WTC11 (cell line): Measurements from ENCODE around the gene NHSL2. TPM values are rescaled to one million over a fixed set of nuclear protein-coding genes. Genes with fewer than 3 reads are reported as not detected.

Source experiments
- ATAC-seq: fragments of 200-7000 bp; cut with Tn5 transposase; 2 replicates; pipeline ENCODE4 v1.10.0; 2021; ENCODE audit warnings: mild to moderate bottlenecking, moderate library complexity
- CTCF ChIA-PET: fragments of 300-600 bp; sonication (Branson Sonifier 250); formaldehyde crosslinking; loops from one replicate; lab custom pipeline; 2021; ENCODE audit warnings: antibody characterized with exemption; lab: Charles Lee
- POLR2A ChIA-PET: fragments of 350-600 bp; sonication (Branson Sonifier 250); formaldehyde crosslinking; loops from one replicate; lab custom pipeline; 2021; ENCODE audit warnings: antibody characterized with exemption; lab: Charles Lee
- DNase-seq: peaks from one replicate; pipeline ENCODE4 v3.0.0; 2021; ENCODE audit warnings: low spot score
- H3K27ac Mint-ChIP-seq: 2 replicates; pipeline ENCODE4 v1.8.0; 2021; ENCODE audit warnings: mixed read lengths
- H3K27me3 Mint-ChIP-seq: 2 replicates; pipeline ENCODE4 v1.8.0; 2021; ENCODE audit warnings: low read depth, mild to moderate bottlenecking, moderate library complexity, mixed read lengths
- H3K36me3 Mint-ChIP-seq: 2 replicates; pipeline ENCODE4 v1.8.0; 2021; ENCODE audit warnings: mixed read lengths
- H3K4me1 Mint-ChIP-seq: 2 replicates; pipeline ENCODE4 v1.8.0; 2022; ENCODE audit warnings: mixed read lengths
- H3K4me3 Mint-ChIP-seq: 2 replicates; pipeline ENCODE4 v1.8.0; 2021; ENCODE audit warnings: mild to moderate bottlenecking, moderate library complexity, mixed read lengths
- H3K9me3 Mint-ChIP-seq: 2 replicates; pipeline ENCODE4 v1.8.0; 2021; ENCODE audit warnings: mixed read lengths
- CBFB ChIP-seq: sonication (generic); formaldehyde crosslinking; IDR thresholded peaks from 2 replicates; pipeline ENCODE4 v1.8.1; 2022; ENCODE audit warnings: mild to moderate bottlenecking, low read depth, missing genetic modification reagents
- CREM ChIP-seq: sonication (generic); formaldehyde crosslinking; IDR thresholded peaks from 2 replicates; pipeline ENCODE4 v1.8.1; 2022; ENCODE audit warnings: mild to moderate bottlenecking, missing genetic modification reagents, moderate library complexity
- ELF4 ChIP-seq: sonication (generic); formaldehyde crosslinking; IDR thresholded peaks from 2 replicates; pipeline ENCODE4 v1.8.1; 2022; ENCODE audit warnings: low read depth, mild to moderate bottlenecking, moderate library complexity, missing genetic modification reagents
- ESRRA ChIP-seq: sonication (generic); formaldehyde crosslinking; IDR thresholded peaks from 2 replicates; pipeline ENCODE4 v1.8.1; 2022; ENCODE audit warnings: mild to moderate bottlenecking, missing genetic modification reagents, borderline replicate concordance
- GABPB1 ChIP-seq: sonication (generic); formaldehyde crosslinking; IDR thresholded peaks from 2 replicates; pipeline ENCODE4 v1.8.1; 2023; ENCODE audit warnings: mild to moderate bottlenecking, missing genetic modification reagents
- HMGA2 ChIP-seq: fragments of 250-450 bp; sonication (Bioruptor Pico); IDR thresholded peaks from 2 replicates; pipeline ENCODE4 v1.4.0; 2021; ENCODE audit warnings: mild to moderate bottlenecking, moderate library complexity
- SMAD3 ChIP-seq: sonication (generic); formaldehyde crosslinking; IDR thresholded peaks from 2 replicates; pipeline ENCODE4 v1.8.0; 2022; ENCODE audit warnings: missing genetic modification reagents, mild to moderate bottlenecking, borderline replicate concordance
- TEAD4 ChIP-seq: sonication (generic); formaldehyde crosslinking; IDR thresholded peaks from 2 replicates; pipeline ENCODE4 v1.8.0; 2022; ENCODE audit warnings: mild to moderate bottlenecking, missing genetic modification reagents
- USF2 ChIP-seq: sonication (generic); formaldehyde crosslinking; IDR thresholded peaks from 2 replicates; pipeline ENCODE4 v1.8.1; 2023; ENCODE audit warnings: mild to moderate bottlenecking, missing genetic modification reagents, moderate library complexity
- ZNF121 ChIP-seq: sonication (generic); formaldehyde crosslinking; IDR thresholded peaks from 2 replicates; pipeline ENCODE4 v1.8.0; 2023; ENCODE audit warnings: missing genetic modification reagents
- ZNF232 ChIP-seq: sonication (generic); formaldehyde crosslinking; IDR thresholded peaks from 2 replicates; pipeline ENCODE4 v1.8.0; 2022; ENCODE audit warnings: mild to moderate bottlenecking, missing genetic modification reagents
- ZNF317 ChIP-seq: sonication (generic); formaldehyde crosslinking; IDR thresholded peaks from 2 replicates; pipeline ENCODE4 v1.8.1; 2023; ENCODE audit warnings: low read depth, mild to moderate bottlenecking, moderate library complexity, missing genetic modification reagents, borderline replicate concordance
- ZNF416 ChIP-seq: fragments of 250-450 bp; sonication (Bioruptor Pico); IDR thresholded peaks from 2 replicates; pipeline ENCODE4 v1.9.0; 2021; ENCODE audit warnings: mild to moderate bottlenecking, inconsistent platforms
- ZNF532 ChIP-seq: fragments of 250-450 bp; sonication (Bioruptor Pico); IDR thresholded peaks from 2 replicates; pipeline ENCODE4 v1.9.0; 2021; ENCODE audit warnings: mild to moderate bottlenecking, borderline replicate concordance
- total RNA-seq: library from RNA; stranded (reverse); gene quantifications from 3 replicates; pipeline ENCODE4 v1.2.3, GENCODE V29; 2021
- TF ChIP-seq, protein P1 (sequence below): sonication (generic); formaldehyde crosslinking; IDR thresholded peaks from 2 replicates; pipeline ENCODE4 v1.8.0; 2023; ENCODE audit warnings: missing genetic modification reagents
- TF ChIP-seq, protein P2 (sequence below): fragments of 250-450 bp; sonication (Bioruptor Pico); conservative IDR thresholded peaks from 2 replicates; pipeline ENCODE4 v1.9.0; 2021; ENCODE audit warnings: mild to moderate bottlenecking
- TF ChIP-seq, protein P3 (sequence below): sonication (generic); formaldehyde crosslinking; IDR thresholded peaks from 2 replicates; pipeline ENCODE4 v1.8.1; 2022; ENCODE audit warnings: low read depth, missing genetic modification reagents, borderline replicate concordance

NHSL2 gene
- total RNA-seq, 1 experiment from 2014 or later: 7.9 TPM

DNA sequence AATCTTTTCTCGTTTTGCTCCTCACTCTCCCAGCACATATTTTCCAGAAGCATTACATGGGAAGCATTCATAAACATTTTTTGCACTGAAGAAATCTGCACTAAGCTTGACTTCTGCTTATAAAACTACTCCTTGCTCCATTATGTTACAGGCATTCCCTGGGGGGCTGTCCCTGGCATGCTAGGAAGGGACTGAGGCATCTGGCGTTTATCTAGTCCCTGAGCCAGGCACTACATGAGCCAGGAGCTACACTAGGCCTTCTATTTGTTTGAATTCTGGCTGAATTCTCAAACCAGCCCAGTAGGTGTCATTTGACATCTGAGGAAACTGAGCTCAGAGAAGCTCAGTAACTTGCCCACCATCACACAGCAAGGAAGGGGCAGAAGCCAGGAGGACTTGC is 43.3 kb downstream of the NHSL2 start:
- DNase-seq (no peak), ATAC-seq (no peak)
- CTCF ChIA-PET: interaction anchor here (0.6 to 3.4 kb wide), 8 partner anchors 12 to 50 kb away, joined by 3 to 37 read pairs (median 4); partner anchors contain the start of gene NHSL2
- Mint-ChIP-seq H3K4me3 (no peak overlapping the region), H3K27ac (peak overlapping the region; percentile 91), H3K36me3 (no peaks in the 10 kb centered on the region), H3K9me3 (no peaks in the 10 kb centered on the region), H3K27me3 (no peaks in the 10 kb centered on the region), H3K4me1 (peaks cover 77% of the 10 kb centered on the region)
- POLR2A ChIA-PET: interaction anchor here (3.8 kb wide), 1 partner anchor 43 kb away, joined by 24 read pairs; the partner anchor contains the start of gene NHSL2
- TF ChIP-seq SMAD3 (CRISPR knock-in tag): no peak
- no peak for TF ChIP-seq HMGA2 (CRISPR knock-in tag)
- TF ChIP-seq ZNF317 (CRISPR knock-in tag): no peak
- TF ChIP-seq, protein P1, sequence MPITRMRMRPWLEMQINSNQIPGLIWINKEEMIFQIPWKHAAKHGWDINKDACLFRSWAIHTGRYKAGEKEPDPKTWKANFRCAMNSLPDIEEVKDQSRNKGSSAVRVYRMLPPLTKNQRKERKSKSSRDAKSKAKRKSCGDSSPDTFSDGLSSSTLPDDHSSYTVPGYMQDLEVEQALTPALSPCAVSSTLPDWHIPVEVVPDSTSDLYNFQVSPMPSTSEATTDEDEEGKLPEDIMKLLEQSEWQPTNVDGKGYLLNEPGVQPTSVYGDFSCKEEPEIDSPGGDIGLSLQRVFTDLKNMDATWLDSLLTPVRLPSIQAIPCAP (CRISPR knock-in tag): no peak
- no peak for TF ChIP-seq ZNF416 (CRISPR knock-in tag)
- TF ChIP-seq CREM (CRISPR knock-in tag): no peak
- TF ChIP-seq CBFB (CRISPR knock-in tag): no peak
- no peak for TF ChIP-seq ZNF532
- TF ChIP-seq, protein P2, sequence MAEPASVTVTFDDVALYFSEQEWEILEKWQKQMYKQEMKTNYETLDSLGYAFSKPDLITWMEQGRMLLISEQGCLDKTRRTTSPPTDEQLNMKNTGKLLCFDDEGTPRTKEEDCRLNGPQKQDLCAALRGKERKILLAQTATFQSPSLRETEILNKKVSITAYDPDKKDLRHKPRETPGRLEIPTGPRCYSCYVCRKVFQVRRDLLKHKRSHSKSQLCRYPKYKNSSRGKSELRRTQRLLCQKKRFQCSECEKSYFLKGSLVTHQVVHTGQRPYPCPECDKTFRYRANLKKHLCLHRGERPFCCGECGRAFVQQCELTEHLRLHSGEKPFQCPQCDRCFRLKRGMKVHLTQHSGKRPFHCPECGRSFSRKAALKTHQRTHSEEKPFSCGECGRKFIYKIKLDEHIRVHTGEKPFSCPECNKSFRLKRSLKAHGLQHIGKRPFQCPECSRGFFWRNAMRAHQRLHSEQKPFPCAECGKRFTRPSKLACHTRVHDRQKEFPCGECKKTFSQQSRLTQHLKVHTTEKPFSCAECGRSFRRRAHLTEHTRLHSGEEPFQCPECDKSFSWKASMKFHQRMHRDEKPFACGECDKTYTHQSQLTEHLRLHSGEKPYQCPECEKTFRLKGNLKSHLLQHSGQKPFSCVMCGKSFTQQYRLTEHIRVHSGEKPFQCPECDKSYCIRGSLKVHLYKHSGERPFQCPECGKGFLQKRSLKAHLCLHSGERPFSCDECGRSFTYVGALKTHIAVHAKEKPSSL: no peak
- no peak for TF ChIP-seq ZNF121 (CRISPR knock-in tag)
- TF ChIP-seq TEAD4: no peak
- TF ChIP-seq, protein P3, sequence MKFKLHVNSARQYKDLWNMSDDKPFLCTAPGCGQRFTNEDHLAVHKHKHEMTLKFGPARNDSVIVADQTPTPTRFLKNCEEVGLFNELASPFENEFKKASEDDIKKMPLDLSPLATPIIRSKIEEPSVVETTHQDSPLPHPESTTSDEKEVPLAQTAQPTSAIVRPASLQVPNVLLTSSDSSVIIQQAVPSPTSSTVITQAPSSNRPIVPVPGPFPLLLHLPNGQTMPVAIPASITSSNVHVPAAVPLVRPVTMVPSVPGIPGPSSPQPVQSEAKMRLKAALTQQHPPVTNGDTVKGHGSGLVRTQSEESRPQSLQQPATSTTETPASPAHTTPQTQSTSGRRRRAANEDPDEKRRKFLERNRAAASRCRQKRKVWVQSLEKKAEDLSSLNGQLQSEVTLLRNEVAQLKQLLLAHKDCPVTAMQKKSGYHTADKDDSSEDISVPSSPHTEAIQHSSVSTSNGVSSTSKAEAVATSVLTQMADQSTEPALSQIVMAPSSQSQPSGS (CRISPR knock-in tag): no peak
- no peak for TF ChIP-seq ZNF232 (CRISPR knock-in tag)
- TF ChIP-seq GABPB1 (CRISPR knock-in tag): no peak
- no peak for TF ChIP-seq ESRRA (CRISPR knock-in tag)
- TF ChIP-seq ELF4 (CRISPR knock-in tag): no peak
- TF ChIP-seq USF2 (CRISPR knock-in tag): no peak
